A549 (cell line): Measurements from ENCODE around the gene TFDP2.

ENCODE experiments used
- CTCF ChIP-seq: fragments of >200 bp; sonication (Bioruptor Twin); formaldehyde crosslinking; IDR thresholded peaks from 3 replicates; pipeline ENCODE4 v1.5.1; 2016
- EP300 ChIP-seq, 2 experiments: fragments of >200 bp; sonication (Bioruptor Twin); formaldehyde crosslinking; IDR thresholded peaks; 2 replicates in 1 of 2; 3 replicates in 1 of 2; pipeline ENCODE4 v1.6.1; 2016 to 2017
- HEYL ChIP-seq: fragments of 250-450 bp; sonication (Bioruptor Pico); IDR thresholded peaks from 2 replicates; pipeline ENCODE4 v1.8.0; 2021; ENCODE audit warnings: mild to moderate bottlenecking, moderate library complexity
- RAD21 ChIP-seq, 2 experiments: fragments of >200 bp in 1 of 2; sonication (Bioruptor Twin) in 1 of 2; formaldehyde crosslinking in 1 of 2; IDR thresholded peaks in 1 of 2; conservative IDR thresholded peaks in 1 of 2; 2 replicates in 1 of 2; 3 replicates in 1 of 2; pipeline ENCODE4 v1.6.1; 2012 to 2018; ENCODE audit warnings: inconsistent platforms in 1 of 2
- RFX5 ChIP-seq: fragments of 450-650 bp; IDR thresholded peaks from 2 replicates; pipeline ENCODE4 v1.7.1; 2014; ENCODE audit warnings: antibody characterized with exemption, mild to moderate bottlenecking, moderate library complexity
- ZSCAN20 ChIP-seq: fragments of 250-450 bp; sonication (Bioruptor Pico); IDR thresholded peaks from 2 replicates; pipeline ENCODE4 v1.8.0; 2022; ENCODE audit warnings: mild to moderate bottlenecking, moderate library complexity
- TF ChIP-seq, protein P1 (sequence below): fragments of >200 bp; sonication (Bioruptor Twin); formaldehyde crosslinking; IDR thresholded peaks from 2 replicates; pipeline ENCODE4 v1.6.1; 2016
- TF ChIP-seq, protein P2 (sequence below): IDR thresholded peaks from 2 replicates; pipeline ENCODE4 v1.6.1; 2012
- TF ChIP-seq, protein P3 (sequence below): IDR thresholded peaks from 2 replicates; pipeline ENCODE4 v1.6.1; 2012

DNA sequence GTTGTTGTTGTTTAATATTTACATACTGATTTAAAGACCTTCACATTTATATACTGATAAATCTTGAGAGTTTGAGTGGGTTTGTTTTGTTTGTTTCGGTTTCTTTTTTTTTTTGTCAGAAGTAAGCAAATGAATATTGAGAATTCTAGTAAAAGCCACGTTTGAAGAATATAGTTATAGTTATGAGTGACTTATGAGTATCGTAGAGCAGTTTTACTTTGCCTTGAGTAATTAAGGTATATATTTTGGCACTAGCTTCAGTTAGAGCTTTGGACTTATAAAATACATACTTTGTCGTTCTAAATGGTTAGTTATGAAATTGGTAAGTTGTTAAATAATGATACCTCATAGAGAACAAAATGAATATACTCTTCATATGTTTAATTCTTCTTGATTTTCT, 245.1 kb downstream of the TFDP2 start:
- TF ChIP-seq, protein P1, sequence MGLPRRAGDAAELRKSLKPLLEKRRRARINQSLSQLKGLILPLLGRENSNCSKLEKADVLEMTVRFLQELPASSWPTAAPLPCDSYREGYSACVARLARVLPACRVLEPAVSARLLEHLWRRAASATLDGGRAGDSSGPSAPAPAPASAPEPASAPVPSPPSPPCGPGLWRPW = no peak
- no peak for TF ChIP-seq RAD21 (conservative IDR thresholded peaks at IDR 0.05 in 1 of 2, IDR thresholded peaks at IDR 0.05 in 1 of 2)
- TF ChIP-seq EP300 (IDR thresholded peaks at IDR 0.05) = no peak
- TF ChIP-seq, protein P2, sequence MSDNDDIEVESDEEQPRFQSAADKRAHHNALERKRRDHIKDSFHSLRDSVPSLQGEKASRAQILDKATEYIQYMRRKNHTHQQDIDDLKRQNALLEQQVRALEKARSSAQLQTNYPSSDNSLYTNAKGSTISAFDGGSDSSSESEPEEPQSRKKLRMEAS = no peak
- TF ChIP-seq CTCF = no peak
- TF ChIP-seq ZSCAN20 (CRISPR knock-in tag) = no peak
- no peak for TF ChIP-seq HEYL (CRISPR knock-in tag)
- no peak for TF ChIP-seq RFX5
- TF ChIP-seq, protein P3, sequence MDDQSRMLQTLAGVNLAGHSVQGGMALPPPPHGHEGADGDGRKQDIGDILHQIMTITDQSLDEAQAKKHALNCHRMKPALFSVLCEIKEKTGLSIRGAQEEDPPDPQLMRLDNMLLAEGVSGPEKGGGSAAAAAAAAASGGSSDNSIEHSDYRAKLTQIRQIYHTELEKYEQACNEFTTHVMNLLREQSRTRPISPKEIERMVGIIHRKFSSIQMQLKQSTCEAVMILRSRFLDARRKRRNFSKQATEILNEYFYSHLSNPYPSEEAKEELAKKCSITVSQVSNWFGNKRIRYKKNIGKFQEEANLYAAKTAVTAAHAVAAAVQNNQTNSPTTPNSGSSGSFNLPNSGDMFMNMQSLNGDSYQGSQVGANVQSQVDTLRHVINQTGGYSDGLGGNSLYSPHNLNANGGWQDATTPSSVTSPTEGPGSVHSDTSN = no peak
